Measurements from ENCODE around the gene NCKAP5.

- TF ChIP-seq POLR2AphosphoS5 (IDR thresholded peaks at IDR 0.05; ENCODE audit: insufficient read depth in 1 of 2, low read depth in 1 of 2) (no peak), CTCF (IDR thresholded peaks at IDR 0.05) (no peak)
Measured at GRCh38 chr2:133497270-133497893, 70.9 kb downstream of the NCKAP5 start.

Data from vagina (tissue), 2 donors.